Neural progenitor cell (in vitro differentiated cells): ENCODE data around the gene LCORL.

Experiments
- CTCF ChIP-seq: fragments of 200-600 bp; sonication (generic); IDR thresholded peaks from 2 replicates; pipeline ENCODE4 v1.5.1; 2017; ENCODE audit warnings: antibody characterized with exemption, mild to moderate bottlenecking
- EZH2phosphoT487 ChIP-seq: fragments of 200-600 bp; sonication (generic); IDR thresholded peaks from 2 replicates; pipeline ENCODE4 v1.6.1; 2017; ENCODE audit warnings: antibody characterized with exemption

GRCh38 chr4:17912011-17912410 is 109.5 kb downstream of the LCORL start:
- TF ChIP-seq CTCF (no peak), EZH2phosphoT487 (no peak)
